Measurements from ENCODE around the gene ASS1. TPM values are rescaled to one million over a fixed set of nuclear protein-coding genes. Genes with fewer than 3 reads are reported as not detected.

Gene ASS1
- total RNA-seq, 1 experiment from 2014 or later: 83.0 TPM

DNA sequence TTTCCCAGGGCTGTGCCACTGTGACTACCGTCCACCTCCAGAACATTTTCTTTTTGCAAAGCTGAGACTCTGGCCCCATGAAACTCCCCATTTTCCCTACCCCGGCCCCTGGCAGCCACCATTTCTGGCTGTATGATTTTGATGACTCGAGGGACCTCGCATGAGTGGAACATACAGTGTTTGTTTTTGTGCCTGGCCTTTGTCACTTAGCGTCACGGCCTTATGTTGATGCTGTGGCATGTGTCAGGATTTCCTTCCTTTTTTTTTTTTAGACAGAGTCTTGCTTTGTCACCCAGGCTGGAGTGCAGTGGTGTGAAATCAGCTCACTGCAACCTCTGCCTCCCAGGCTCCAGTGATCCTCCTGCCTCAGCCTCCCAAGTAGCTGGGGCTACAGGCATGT is 42.7 kb downstream of the ASS1 start:
- Histone ChIP-seq H3K4me3 (ENCODE audit: low read length) (no peak overlapping the region), H3K9me3 (ENCODE audit: low read length) (no peaks in the 10 kb centered on the region), H3F3A (ENCODE audit: low read length, unreplicated experiment) (no peaks in the 10 kb centered on the region), H3K36me3 (ENCODE audit: low read depth, low read length) (no peaks in the 10 kb centered on the region), H3K79me2 (ENCODE audit: low read length) (no peaks in the 10 kb centered on the region), H3K4me2 (ENCODE audit: low read length) (no peak overlapping the region), H3K9me2 (replicated peaks; ENCODE audit: low read length) (no peaks in the 10 kb centered on the region), H3K27ac (ENCODE audit: low read length) (no peak overlapping the region), H2AFZ (ENCODE audit: low read length) (no peak overlapping the region), H3K27me3 (ENCODE audit: low read length) (no peaks in the 10 kb centered on the region), H3K9ac (ENCODE audit: low read length) (no peak overlapping the region), H4K20me1 (ENCODE audit: low read length) (no peaks in the 10 kb centered on the region), H3K4me1 (ENCODE audit: insufficient read depth, low read length) (no peaks in the 10 kb centered on the region)
- DNase-seq (no peak), ATAC-seq (no peak)
- ChIA-PET CTCF (no interaction called here), POLR2A (ENCODE audit: unreplicated experiment) (no interaction called here)
- intact Hi-C loops (cut with micrococcal nuclease): no loop called here
- no peak for TF ChIP-seq EZH2phosphoT487 (IDR thresholded peaks at IDR 0.05; ENCODE audit: borderline replicate concordance, low read length)
- TF ChIP-seq, protein P1, sequence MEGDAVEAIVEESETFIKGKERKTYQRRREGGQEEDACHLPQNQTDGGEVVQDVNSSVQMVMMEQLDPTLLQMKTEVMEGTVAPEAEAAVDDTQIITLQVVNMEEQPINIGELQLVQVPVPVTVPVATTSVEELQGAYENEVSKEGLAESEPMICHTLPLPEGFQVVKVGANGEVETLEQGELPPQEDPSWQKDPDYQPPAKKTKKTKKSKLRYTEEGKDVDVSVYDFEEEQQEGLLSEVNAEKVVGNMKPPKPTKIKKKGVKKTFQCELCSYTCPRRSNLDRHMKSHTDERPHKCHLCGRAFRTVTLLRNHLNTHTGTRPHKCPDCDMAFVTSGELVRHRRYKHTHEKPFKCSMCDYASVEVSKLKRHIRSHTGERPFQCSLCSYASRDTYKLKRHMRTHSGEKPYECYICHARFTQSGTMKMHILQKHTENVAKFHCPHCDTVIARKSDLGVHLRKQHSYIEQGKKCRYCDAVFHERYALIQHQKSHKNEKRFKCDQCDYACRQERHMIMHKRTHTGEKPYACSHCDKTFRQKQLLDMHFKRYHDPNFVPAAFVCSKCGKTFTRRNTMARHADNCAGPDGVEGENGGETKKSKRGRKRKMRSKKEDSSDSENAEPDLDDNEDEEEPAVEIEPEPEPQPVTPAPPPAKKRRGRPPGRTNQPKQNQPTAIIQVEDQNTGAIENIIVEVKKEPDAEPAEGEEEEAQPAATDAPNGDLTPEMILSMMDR (conservative IDR thresholded peaks at IDR 0.05; ENCODE audit: low read depth, low read length): no peak
- TF ChIP-seq EZH2 (IDR thresholded peaks at IDR 0.05; ENCODE audit: low read length, unreplicated experiment): no peak
- no TSS peak for BruUV-seq (replicated peaks)

DNA sequence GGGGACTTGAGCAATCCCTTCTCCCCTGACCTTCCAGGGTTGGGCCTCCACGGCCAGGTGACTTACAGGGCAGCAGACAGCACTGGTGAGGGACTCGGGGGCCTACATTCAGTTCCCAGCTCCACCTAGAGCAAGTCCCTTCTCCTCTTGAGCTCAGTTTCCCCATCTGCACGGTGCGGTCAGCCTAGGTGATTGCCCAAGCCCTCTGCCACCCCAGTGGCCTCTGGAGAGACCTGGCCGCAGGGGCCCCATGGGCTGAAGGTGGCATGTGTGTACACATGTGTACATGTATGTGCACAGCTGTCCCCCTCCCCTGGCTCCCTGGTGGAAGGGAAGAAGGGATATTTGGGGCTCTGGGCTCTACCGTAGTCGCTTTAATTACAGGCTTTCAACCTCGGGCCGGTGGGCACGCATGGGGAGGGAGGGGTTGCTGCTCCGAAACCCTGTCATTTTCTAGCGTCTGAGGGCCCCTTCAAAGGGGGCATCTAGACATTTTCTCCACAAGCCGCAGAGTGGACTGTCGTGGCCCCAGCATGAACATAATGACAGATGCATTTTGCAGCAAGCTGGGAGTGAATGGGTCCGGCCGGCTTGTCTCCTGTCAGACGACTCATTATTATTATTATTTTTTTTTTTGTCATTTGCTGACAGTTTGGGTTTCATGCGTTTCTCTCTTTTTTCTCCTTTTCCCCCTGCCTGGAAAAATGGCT is 44.0 kb downstream of the ASS1 start:
- Histone ChIP-seq H4K20me1 (ENCODE audit: low read length) (no peaks in the 10 kb centered on the region), H3K4me2 (ENCODE audit: low read length) (no peak overlapping the region), H3K9ac (ENCODE audit: low read length) (no peak overlapping the region), H3F3A (ENCODE audit: low read length, unreplicated experiment) (no peaks in the 10 kb centered on the region), H3K4me1 (ENCODE audit: insufficient read depth, low read length) (no peaks in the 10 kb centered on the region), H3K27ac (ENCODE audit: low read length) (no peak overlapping the region), H3K36me3 (ENCODE audit: low read depth, low read length) (no peaks in the 10 kb centered on the region), H3K9me3 (ENCODE audit: low read length) (no peaks in the 10 kb centered on the region), H3K27me3 (ENCODE audit: low read length) (no peaks in the 10 kb centered on the region), H3K4me3 (ENCODE audit: low read length) (no peak overlapping the region), H3K79me2 (ENCODE audit: low read length) (no peaks in the 10 kb centered on the region), H3K9me2 (replicated peaks; ENCODE audit: low read length) (no peaks in the 10 kb centered on the region), H2AFZ (ENCODE audit: low read length) (no peak overlapping the region)
- intact Hi-C loops (cut with micrococcal nuclease): no loop called here
- TF ChIP-seq, protein P1 (conservative IDR thresholded peaks at IDR 0.05; ENCODE audit: low read depth, low read length): no peak
- TF ChIP-seq EZH2phosphoT487 (IDR thresholded peaks at IDR 0.05; ENCODE audit: borderline replicate concordance, low read length) (no peak), EZH2 (IDR thresholded peaks at IDR 0.05; ENCODE audit: low read length, unreplicated experiment) (no peak)
- ATAC-seq: no peak
- no peak for DNase-seq
- BruUV-seq (replicated peaks): no TSS peak
- CTCF ChIA-PET: no interaction called here
- POLR2A ChIA-PET (ENCODE audit: unreplicated experiment): no interaction called here

DNA sequence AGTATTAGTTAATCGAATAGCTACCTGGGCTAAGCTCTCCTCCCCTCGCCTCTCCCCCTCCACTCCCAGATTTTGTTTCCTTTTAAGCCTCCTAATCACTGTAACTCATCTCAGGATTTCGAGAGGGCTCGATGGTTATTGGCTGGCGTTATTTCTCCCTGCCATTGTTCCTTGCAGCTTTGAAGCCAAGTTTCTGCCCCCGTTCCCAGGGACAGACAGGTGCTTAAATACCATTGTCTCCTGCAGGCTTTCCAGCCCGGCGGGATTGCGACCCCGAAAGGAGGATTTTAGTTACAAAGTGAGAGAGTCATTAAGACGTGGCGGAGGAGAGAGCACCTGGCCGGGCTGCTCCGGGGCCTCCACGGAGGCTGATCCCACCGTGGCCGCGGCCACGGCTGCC is 46.2 kb downstream of the ASS1 start:
- H3K36me3 ChIP-seq (ENCODE audit: low read depth, low read length): no peaks in the 10 kb centered on the region
- CTCF ChIA-PET: no interaction called here

More for the DNA sequence above, 46.2 kb downstream of the ASS1 start:
- TF ChIP-seq EZH2phosphoT487 (IDR thresholded peaks at IDR 0.05; ENCODE audit: borderline replicate concordance, low read length) (no peak), EZH2 (IDR thresholded peaks at IDR 0.05; ENCODE audit: low read length, unreplicated experiment) (no peak)
- TF ChIP-seq, protein P1 (conservative IDR thresholded peaks at IDR 0.05; ENCODE audit: low read depth, low read length): no peak
- no peak overlapping the region for H3K27ac ChIP-seq (ENCODE audit: low read length)
- H3K9me2 ChIP-seq (replicated peaks; ENCODE audit: low read length): no peaks in the 10 kb centered on the region
- POLR2A ChIA-PET (ENCODE audit: unreplicated experiment): no interaction called here
- H3F3A ChIP-seq (ENCODE audit: low read length, unreplicated experiment): no peaks in the 10 kb centered on the region
- DNase-seq (no peak), ATAC-seq (no peak)
- no peak overlapping the region for H3K9ac ChIP-seq (ENCODE audit: low read length)
- H2AFZ ChIP-seq (ENCODE audit: low read length): no peak overlapping the region
- no peaks in the 10 kb centered on the region for H4K20me1 ChIP-seq (ENCODE audit: low read length)
- intact Hi-C loops (cut with micrococcal nuclease): no loop called here
- H3K4me2 ChIP-seq (ENCODE audit: low read length): no peak overlapping the region
- BruUV-seq (replicated peaks): no TSS peak
- no peaks in the 10 kb centered on the region for H3K27me3 ChIP-seq (ENCODE audit: low read length)
- H3K79me2 ChIP-seq (ENCODE audit: low read length): no peaks in the 10 kb centered on the region
- H3K4me1 ChIP-seq (ENCODE audit: insufficient read depth, low read length): no peaks in the 10 kb centered on the region
- no peaks in the 10 kb centered on the region for H3K9me3 ChIP-seq (ENCODE audit: low read length)
- no peak overlapping the region for H3K4me3 ChIP-seq (ENCODE audit: low read length)
